HUDEP-2 (cell line): ENCODE measurements around the gene EVA1A.
"Not testable (repeated sequence)": the region's sequence is repeated elsewhere in the genome, so short reads cannot be mapped to it uniquely, and the experiment has no call there.

Experiments
- DNase-seq, 76 experiments: peaks; one replicate each; lab custom pipeline; 2025; ENCODE audit not compliant: unreplicated experiment in 76 of 76; lab: John Stamatoyannopoulos, UW

Gene EVA1A

DNA sequence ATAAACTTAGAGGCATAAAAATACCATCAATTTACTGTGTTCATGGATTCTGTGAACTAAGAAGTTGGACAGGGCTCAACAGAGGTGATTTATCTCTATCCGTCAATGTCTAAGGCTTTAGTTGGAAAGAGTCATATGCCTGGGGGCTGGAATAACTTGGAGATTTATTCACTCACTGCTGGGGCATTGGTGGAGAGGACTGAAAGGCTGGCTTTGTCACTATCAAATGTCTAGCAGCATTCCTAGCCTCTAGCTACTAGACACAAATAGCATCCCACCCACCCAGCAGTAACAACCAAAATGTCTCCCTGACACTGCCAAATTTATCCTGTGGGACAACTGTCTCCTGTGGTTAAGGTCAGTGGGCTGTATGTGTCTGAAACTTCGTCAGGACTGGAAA, 71.0 kb downstream of the EVA1A start:
- DNase-seq: no peak

DNA sequence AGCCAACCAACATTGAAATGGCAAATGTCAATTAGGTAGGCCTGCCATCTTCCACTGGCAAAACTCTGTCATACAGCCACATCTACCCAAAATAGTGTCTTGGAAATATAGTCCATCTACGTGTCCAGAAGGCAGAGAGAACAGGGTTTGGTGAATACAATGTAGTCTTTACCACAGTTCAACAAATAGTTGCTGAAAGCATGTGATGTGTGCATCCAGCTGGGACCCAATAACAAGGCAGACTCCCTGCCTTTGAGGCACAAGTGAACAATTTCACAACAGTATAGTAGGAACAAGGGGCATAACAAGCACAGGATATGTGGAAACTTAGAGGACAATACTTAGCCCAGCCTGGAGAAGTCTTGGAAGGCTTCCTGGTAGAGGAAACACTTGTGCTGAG, 72.6 kb downstream of the EVA1A start:
- DNase-seq: no peak

DNA sequence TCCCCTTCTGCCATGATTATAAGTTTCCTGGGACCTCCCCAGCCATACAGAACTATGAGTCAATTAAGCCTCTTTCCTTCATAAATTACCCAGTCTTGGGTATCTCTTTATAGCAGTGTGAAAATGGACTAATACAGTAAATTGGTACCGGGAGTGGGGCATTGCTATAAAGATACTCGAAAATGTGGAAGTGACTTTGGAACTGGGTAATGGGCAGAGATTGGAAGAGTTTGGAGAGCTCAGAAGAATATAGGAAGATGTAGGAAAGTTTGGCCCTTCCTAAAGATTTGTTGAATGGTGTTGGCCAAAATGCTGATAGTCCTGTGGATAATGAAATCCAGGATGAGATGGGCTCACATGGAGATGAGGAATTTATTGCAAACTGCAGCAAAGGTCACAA, 74.0 kb downstream of the EVA1A start:
- not testable (repeated sequence) for DNase-seq

DNA sequence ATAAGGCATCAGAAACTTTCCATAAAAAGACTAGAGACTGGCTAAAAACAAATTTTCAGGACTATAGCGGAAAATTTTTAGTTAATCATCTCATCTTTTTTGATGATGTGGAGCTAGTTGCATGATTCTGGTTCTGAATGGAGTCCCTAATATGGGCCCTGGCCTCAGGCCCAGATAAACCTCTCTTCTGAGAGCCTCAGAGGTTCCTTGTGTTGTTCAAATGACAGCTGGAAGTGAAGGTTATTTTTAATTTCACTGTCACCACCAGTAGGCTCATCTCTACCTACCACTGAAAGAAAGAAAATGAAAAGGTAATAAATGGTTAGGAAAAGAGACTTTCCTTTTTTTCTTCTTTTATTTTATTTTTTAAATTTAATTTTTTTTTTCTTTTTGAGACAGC, 75.9 kb downstream of the EVA1A start:
- DNase-seq: no peak

DNA sequence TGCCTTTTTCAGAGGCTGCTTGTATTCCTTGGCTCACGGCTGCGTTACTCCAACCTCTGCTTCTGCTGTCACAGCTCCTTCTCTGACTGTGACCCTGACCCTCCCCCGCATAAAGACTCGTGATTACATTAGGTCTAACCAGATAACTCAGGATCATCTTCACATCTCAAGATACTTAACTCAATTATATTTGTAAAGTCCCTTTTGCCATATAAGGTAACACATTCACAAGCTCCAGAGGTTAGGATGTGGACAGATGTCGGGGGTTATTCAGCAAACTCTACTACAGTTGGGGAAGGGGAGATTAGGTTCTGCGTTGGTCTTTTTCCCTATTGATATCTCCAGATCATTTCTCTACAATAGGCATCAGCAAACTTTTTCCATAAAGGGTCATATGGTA, 76.9 kb downstream of the EVA1A start:
- no peak for DNase-seq

DNA sequence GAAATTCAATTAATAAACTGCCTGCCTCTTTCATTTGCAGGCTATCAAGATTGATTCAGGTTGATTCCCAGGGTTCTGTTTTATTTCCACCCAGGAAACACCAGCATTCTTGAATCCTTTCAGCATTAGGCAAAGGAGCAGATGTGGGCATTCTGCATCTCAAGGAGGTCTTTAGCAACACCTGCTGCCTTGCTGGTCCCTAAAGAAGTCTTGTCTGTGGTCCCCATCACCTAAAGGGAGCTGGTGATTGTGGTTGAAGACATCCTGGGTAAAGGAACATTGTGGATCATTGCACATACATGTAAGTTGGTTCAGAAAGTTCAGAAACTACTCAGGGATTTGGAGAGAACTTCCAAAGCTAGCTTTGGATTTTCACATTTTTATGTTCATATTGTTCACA, 78.3 kb downstream of the EVA1A start:
- DNase-seq: no peak

DNA sequence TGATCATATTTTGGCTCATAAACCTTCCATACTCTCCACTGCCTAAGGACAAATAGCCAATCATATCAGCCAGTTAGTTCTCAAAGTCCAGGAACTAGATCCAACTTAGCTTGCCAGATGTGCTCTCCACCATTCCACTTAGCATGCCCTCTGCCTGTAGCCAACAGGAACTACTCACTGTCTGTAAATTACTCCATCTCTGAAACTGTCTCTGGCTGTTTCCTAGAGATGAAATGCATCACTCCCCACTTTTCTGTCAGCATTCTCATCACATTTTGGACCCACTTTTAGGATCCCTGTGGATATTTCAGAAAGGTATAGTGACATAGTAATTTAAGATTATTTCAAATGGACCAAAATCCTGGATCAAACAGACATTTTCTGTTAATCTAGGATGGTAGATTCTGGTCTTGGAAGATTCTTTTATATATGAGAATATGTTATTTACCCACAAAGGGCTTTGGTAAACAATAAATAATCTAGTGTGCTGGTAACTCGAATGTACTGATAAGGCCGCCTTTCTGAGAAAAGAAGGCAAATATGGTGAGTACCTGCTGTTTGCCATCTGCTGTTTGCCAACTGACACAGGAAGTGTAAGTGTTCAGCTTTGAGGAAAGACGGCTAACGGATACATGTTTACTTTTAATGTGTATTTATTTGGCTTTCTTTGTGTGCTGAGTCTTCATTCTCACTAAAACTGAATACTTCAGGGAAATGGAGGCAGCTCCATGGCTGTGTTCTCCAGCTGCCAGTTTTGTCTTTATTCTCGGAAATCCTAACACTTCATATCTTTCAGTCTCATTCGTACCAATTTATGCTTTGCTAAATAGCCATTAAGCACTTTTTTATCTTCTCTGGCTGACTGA, 79.5 kb downstream of the EVA1A start:
- DNase-seq: peak in 3 of 76 experiments; percentile 1 to 4 (median 2)

DNA sequence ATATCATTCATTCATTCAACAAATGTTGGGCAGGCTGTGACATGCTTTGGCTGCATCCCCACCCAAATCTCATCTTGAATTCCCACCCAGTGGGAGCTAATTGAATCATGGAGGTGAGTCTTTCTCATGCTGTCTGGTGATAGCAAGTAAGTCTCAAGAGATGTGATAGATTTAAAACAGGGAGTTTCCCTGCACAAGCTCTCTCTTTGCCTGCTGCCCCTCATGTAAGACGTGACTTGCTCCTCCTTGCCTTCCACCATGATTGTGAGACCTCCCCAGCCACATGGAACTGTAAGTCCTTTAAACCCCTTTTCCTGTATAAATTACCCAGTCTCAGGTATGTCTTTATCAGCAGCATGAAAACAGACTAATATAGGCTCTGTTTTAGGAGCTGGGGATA, 83.0 kb downstream of the EVA1A start:
- DNase-seq: not testable (repeated sequence)

DNA sequence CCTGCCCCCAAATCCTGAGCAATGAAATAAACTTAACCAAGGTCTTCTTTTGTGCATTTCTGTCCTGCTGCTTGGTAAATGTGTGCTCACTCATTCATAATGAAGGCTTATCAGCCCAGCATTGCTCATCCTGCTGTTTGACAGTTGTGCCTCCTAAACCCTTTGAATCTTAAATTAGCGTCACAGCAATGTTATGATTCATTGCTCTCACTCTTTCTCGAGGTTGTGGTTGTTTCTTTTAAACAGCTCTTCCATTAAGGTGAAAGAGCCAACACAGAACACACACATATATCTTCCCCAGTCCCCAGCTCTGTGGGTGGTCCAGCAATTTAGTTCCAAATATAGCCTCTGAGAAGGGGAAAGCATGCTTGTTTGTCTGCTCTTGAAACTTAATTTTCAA, 84.0 kb downstream of the EVA1A start:
- no peak for DNase-seq

DNA sequence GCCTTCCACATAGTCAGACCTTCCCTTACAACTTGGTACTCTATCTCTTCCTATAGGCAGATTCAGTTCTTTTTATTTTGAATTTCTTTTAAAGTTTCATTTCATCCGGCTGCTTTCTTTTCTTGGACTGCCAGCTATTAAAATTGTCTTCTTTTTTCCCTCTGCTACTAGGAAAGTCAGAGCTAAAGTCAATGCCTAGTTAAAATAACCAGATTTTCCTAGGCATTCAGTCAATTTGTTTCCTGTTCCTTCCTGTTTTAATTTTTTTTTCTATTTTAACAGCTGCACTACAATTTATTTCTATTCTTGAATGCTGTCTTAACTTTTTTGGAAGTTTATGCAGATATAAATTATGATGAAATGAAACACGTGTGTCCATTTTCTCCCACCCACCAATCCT, 84.8 kb downstream of the EVA1A start:
- DNase-seq: no peak

DNA sequence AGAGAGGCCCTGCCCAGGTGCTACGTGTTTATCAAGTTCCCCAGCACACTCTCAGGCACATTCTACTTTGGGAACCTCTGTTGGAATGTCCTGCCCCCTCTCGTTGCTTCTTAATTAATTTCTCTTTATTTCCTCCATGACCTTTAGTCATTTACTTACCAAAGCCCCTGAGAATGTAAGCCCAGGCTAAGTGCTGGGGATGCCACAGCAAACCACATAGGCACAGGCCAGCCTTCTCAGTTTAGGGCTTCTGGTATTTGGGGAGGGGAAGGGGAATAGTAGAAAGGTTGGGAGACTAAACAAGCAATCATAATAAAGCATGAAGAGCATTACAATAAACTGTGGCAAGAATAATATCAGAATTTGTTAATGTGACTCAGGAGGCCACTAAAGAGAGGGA, 85.7 kb downstream of the EVA1A start:
- DNase-seq: no peak

DNA sequence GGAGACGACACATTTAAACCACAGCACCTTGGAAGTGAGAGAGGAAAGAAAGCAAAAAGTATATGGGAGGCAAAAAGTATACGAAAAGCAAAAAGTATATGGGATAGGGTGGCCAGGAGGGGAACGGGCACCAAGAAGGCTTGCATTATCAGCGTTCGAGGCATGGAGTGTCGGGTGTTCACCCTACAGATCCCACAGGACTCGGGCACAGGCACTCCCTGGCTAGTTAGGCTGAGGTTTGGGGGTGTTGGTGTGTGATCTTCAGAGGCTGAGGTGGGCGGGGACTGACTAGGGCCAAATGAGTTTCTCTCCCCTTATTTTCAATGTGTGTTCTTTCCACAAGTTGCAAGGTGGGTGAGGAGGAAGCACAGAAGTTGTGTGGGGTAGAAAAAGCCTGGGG, 86.6 kb downstream of the EVA1A start:
- DNase-seq: no peak

DNA sequence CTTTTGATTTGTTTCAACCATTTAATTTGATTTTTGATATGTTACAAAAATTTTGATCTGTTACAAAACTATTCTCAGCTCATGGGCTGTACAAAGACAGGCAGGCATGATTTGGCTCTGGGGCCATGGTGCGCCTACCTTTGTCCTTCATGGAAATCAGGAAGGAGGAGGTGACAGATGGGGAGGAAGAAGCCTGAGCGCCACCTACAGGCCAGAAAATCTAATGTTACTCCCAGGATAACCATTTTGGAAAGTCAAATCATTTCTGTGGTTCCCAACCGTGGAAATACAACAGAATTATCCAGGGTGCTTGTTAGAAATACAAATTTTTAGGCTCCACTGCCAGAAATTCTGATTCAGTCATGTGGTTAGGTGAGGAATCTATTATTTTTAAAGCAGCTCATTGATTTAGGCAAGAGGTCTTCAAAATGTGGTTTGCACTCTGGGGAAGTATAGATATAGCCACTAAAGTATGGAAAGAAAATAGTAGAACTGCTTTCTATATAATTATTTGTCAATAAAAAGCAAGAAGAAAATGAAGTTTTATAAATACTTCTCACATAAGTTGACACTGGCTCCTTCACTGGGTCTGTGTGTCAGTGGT, 93.9 kb downstream of the EVA1A start:
- peak in 24 of 76 experiments; percentile 1 to 37 (median 10) for DNase-seq

DNA sequence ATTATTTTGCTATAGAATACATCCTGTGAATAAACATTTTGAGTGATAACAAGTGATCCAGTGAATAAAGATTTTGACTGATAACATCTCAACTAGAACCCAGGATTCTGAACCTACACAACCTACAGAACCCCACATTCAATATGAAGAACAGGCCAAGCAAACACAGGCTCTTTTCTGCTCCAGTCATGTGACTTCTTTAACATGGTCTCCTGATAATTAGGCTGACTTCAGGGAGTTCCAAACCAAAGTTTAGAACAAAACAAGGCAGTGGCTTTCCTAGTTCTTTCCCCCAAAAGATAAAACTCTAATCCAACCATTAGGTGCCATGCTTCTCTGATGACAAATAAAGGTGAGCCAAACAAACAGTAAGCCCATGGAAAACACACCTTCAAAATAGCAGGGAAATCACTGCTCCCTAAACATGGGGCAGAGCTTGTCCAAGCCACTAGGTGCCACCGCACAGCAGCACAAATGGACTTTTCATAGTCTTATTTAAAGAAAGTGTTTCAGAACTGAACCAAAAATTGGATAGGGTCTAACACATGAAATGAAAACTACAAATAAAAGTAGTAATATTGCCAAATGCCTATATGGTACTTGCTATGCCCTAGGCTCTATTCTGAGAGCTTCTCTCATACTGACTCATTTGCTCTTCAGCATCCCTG, 95.3 kb downstream of the EVA1A start:
- no peak for DNase-seq

DNA sequence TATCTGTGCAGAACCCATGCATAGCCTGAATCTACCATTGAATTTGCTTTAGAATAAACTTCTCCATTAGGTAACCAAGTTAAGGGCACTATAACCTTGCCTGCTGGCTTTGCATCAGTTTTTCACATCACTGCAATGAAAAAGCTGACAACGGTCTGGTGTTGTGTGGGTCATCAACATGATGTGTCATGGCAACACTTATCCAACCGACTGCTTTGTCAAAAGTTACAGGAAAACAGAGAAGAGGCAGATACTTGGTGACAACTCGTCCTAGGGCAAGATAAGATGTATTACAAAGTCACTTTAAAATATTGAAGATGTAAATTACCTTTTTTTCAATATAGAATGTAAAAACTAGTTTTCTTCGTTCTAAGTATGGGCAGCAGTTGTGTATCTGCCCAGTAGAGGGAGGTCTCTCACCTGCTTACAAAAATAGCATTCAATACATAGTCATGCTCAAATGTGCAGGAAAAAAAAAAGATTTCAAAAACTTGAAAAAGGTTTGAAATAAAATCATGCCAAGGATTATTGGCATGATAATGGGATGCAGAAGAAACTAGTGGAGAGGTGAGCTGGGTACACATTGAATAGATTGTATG, 96.3 kb downstream of the EVA1A start:
- DNase-seq: peak in 1 of 76 experiments; percentile 1

DNA sequence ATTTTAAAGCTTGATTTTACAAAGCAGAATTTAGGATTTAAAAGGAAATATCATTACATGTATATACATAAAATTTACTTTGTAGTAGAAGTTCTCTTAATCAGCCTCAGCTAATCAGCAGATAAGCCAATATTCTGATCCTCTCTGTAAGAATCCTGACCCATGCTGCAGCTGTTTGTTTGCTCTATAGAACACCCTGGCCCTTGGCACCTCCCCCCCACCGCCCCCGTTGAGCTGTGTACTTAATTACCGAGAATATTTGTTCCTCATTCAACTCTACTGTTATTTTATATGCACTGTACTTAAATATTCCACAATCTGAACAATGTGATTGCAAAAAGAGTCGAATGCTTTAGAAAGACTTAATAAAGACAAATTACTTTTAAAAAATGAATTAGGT, 98.0 kb downstream of the EVA1A start:
- no peak for DNase-seq

DNA sequence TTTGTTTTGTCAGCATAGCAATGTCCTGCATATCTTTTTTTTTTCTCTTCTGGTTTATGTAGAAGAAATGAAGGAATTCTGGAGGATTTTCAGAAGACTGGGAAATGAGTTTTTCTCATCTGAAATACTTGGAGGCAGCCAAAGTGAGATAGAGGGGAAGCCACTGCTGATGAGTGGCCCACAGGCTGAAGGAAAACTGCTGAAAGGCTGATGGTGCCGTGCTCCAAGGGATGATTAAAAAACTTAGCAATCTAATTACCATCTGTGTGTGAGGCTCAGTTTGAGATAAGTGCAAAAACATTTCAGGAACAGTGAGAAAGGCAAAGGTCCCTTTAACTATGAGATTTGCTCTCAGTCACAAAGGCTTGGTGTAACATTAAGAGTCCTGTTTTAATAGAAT, 98.5 kb downstream of the EVA1A start:
- DNase-seq: no peak

DNA sequence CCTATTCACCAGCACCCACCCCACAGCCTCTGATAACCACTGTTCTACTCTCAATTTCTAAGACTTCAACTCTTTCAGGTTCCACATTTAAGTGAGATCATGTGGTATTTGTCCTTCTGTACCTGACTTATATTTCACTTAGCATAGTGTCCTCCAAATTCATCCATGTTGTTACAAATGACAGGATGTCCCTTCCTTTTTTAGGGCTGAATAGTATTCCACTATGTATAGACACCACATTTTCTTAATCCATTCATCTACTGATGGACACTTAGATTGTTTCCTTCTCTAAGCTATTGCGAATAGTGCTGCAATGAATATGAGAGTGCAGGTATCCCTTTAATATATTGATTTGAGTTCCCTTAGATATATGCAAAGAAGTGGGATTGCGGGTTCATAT, 100.1 kb downstream of the EVA1A start:
- no peak for DNase-seq

DNA sequence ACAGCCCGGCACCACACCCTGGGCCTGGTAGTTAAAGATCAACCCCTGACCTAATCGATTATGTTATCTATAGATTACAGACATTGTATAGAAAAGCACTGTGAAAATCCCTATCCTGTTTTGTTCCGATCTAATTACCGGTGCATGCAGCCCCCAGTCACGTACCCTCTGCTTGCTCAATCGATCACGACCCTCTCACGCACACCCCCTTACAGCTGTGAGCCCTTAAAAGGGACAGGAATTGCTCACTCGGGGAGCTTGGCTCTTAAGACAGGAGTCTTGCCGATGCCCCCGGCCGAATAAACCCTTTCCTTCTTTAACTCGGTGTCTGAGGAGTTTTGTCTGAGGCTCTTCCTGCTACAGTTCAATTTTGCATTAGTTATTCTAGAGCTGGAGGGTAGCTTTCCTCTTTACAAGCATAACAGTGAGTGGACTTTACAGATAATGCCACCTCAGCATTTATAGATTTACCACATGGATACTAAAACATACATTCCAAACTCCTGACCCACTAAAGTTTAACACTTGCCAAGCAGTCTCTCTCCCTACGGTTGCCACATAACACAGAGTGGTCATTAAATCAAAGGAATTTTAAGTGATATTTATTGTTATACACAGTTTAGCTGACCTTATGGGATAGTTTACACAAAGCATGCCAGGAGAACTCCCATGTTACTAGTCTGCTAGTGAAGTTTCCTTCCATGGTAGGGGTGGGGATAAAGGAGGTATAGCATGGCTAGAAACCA, 101.0 kb downstream of the EVA1A start:
- DNase-seq: no peak

DNA sequence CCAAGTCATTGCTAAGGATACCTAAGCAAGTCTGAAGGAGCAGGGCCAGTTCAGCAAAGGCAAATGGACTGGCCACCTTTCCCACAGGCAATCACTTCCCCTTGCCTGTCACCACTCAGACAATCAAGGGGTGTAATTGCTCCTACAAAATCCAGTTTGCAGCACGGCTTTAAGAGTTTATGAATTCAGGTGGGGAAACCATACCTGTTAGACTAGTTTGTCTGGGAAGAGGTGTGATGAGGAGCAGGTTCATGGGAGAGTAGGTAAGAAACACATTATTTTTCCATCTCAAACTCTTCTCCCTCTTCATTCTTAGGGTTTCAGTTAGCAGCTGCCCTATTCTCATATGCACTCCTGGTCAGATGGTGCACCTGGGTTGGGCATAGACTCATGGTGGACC, 102.5 kb downstream of the EVA1A start:
- DNase-seq: no peak

DNA sequence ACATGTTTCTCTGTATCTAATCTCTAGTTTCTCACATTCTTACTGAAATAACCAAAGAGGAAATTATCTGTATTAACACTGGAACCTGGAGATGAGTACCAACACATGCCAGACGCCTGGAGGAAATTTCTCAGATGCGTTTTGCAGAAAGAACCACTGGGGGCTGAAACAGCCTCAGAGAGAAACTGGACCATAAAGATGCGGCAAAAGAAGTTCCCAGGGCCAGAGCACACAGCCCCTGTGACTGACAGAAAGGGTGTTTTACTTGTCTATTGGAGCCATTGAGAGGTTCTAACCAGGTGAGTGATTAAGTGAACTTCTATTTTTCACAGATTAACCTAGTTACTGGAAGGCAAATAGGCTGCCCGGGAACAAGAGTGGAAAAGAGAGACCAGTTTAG, 103.9 kb downstream of the EVA1A start:
- DNase-seq: no peak
